AG04449 (cell line): ENCODE results near the gene KCNQ1.

Source experiments
- CTCF ChIA-PET: fragments of 350-600 bp; formaldehyde crosslinking; extraction: SDS; loops from one replicate; lab custom pipeline; 2021; ENCODE audit warnings: antibody characterized with exemption; lab: Yijun Ruan, JAX
- POLR2A ChIA-PET: fragments of 400-600, 350-600 bp; formaldehyde crosslinking; extraction: SDS; loops from one replicate; lab custom pipeline; 2020; ENCODE audit warnings: antibody characterized with exemption, inconsistent platforms; lab: Yijun Ruan, JAX
- DNase-seq: peaks from one replicate; pipeline ENCODE4 v3.0.0-alpha.2; 2010; ENCODE audit warnings: low read depth, low spot score
- H3K4me3 ChIP-seq: 2 replicates; pipeline ENCODE4 v1.5.1; 2011; ENCODE audit warnings: low read depth, mild to moderate bottlenecking, control low read depth, low read length
- CTCF ChIP-seq: IDR thresholded peaks from one replicate; pipeline ENCODE4 v1.5.1; 2011; ENCODE audit warnings: mild to moderate bottlenecking, moderate library complexity, low read length, control low read depth, inconsistent platforms; ENCODE audit not compliant: insufficient read depth; ENCODE audit errors: missing control alignments

KCNQ1 gene

GRCh38 chr11:2717561-2718325 lies 272.9 kb downstream of the KCNQ1 start:
- no peak for TF ChIP-seq CTCF

GRCh38 chr11:2718817-2719438 lies 274.1 kb downstream of the KCNQ1 start:
- no peak for DNase-seq
- TF ChIP-seq CTCF = no peak
- POLR2A ChIA-PET = no interaction called here
- no peak overlapping the region for H3K4me3 ChIP-seq
- CTCF ChIA-PET = no interaction called here

More at GRCh38 chr11:2717561-2718325, 272.9 kb downstream of the KCNQ1 start:
- POLR2A ChIA-PET = no interaction called here
- CTCF ChIA-PET = no interaction called here
- no peak for DNase-seq
- no peak overlapping the region for H3K4me3 ChIP-seq

- DNase-seq = no peak
- ChIA-PET POLR2A (no interaction called here), CTCF (no interaction called here)
- H3K4me3 ChIP-seq = no peak overlapping the region
- no peak for TF ChIP-seq CTCF
Observed at GRCh38 chr11:2719831-2720590, 275.2 kb downstream of the KCNQ1 start.

- TF ChIP-seq CTCF = no peak
- ChIA-PET POLR2A (no interaction called here), CTCF (no interaction called here)
- no peak for DNase-seq
- no peak overlapping the region for H3K4me3 ChIP-seq
Observed at GRCh38 chr11:2721210-2721916, 276.6 kb downstream of the KCNQ1 start.

- TF ChIP-seq CTCF = no peak
- no peak overlapping the region for H3K4me3 ChIP-seq
- ChIA-PET CTCF (no interaction called here), POLR2A (no interaction called here)
- DNase-seq = no peak
Observed at GRCh38 chr11:2722955-2723354, 278.1 kb downstream of the KCNQ1 start.
